ENCODE data around the gene ITIH5. TPM values are rescaled to one million over a fixed set of nuclear protein-coding genes. Genes with fewer than 3 reads are reported as not detected.
"Not testable (repeated sequence)": the region's sequence is repeated elsewhere in the genome, so short reads cannot be mapped to it uniquely, and the experiment has no call there.

Gene ITIH5
- total and polyA plus RNA-seq, 4 experiments from 2014 or later = not detected

- peaks cover 41 to 51% of the 10 kb centered on the region in 2 donors for H3K27me3 Mint-ChIP-seq
- H3K4me3 ChIP-seq (ENCODE audit: low read length in 2 of 2) = no peak overlapping the region
- no peaks in the 10 kb centered on the region for H3K36me3 ChIP-seq (ENCODE audit: insufficient read depth, low read length)
- no peaks in the 10 kb centered on the region for H3K9me3 ChIP-seq (ENCODE audit: control insufficient read depth in 1 of 2, low read length in 2 of 2)
- ChIA-PET CTCF (ENCODE audit: partially characterized antibody) (interaction anchor here (1.0 to 1.8 kb wide), 2 partner anchors 10 to 21 kb away, joined by 3 to 4 read pairs; no protein-coding TSS in a partner anchor), POLR2A (ENCODE audit: partially characterized antibody) (no interaction called here)
- H3K36me3 Mint-ChIP-seq = no peaks in the 10 kb centered on the region
- H3K4me1 ChIP-seq (ENCODE audit: insufficient read depth, low read length) = peaks cover 8% of the 10 kb centered on the region
- H3K4me3 Mint-ChIP-seq = peak overlapping the region; percentile 68 to 83 (median 78)
- H3K9me3 Mint-ChIP-seq = peaks cover 0 to under 1% (median 0%) of the 10 kb centered on the region in 8 donors
- peaks cover 7 to 24% (median 14%) of the 10 kb centered on the region in 4 donors for H3K4me1 Mint-ChIP-seq
- no peak for DNase-seq
- peaks cover 12% of the 10 kb centered on the region for H3K27me3 ChIP-seq (ENCODE audit: insufficient read depth, low read length)
- no peak overlapping the region for H3K27ac ChIP-seq (ENCODE audit: low read depth, low read length)
- H3K27ac Mint-ChIP-seq = no peak overlapping the region
- intact Hi-C loops (cut with micrococcal nuclease) = no loop called here
Observed at GRCh38 chr10:7665767-7666166, 999 bp downstream of the ITIH5 start.

GRCh38 chr10:7664707-7665106 is 2.1 kb downstream of the ITIH5 start:
- intact Hi-C loops (cut with micrococcal nuclease) = no loop called here
- H3K36me3 Mint-ChIP-seq = no peaks in the 10 kb centered on the region
- peaks cover 8% of the 10 kb centered on the region for H3K27me3 ChIP-seq (ENCODE audit: insufficient read depth, low read length)

GRCh38 chr10:7662522-7662921 is 4.2 kb downstream of the ITIH5 start:
- Mint-ChIP-seq H3K27ac (no peak overlapping the region), H3K27me3 (peaks cover 46 to 51% of the 10 kb centered on the region in 2 donors), H3K36me3 (no peaks in the 10 kb centered on the region), H3K4me1 (peaks cover 5 to 16% (median 11%) of the 10 kb centered on the region in 4 donors), H3K4me3 (no peak overlapping the region), H3K9me3 (no peaks in the 10 kb centered on the region)
- H3K27me3 ChIP-seq (ENCODE audit: insufficient read depth, low read length) = peaks cover 13% of the 10 kb centered on the region
- ChIA-PET POLR2A (ENCODE audit: partially characterized antibody) (no interaction called here), CTCF (ENCODE audit: partially characterized antibody) (interaction anchor here (1.8 kb wide), 1 partner anchor 22 kb away, joined by 6 read pairs; no protein-coding TSS in a partner anchor)
- no peak for DNase-seq
- no peak overlapping the region for H3K4me3 ChIP-seq (ENCODE audit: low read length in 2 of 2)
- no peak overlapping the region for H3K27ac ChIP-seq (ENCODE audit: low read depth, low read length)
- H3K4me1 ChIP-seq (ENCODE audit: insufficient read depth, low read length) = peaks cover 8% of the 10 kb centered on the region
- no peaks in the 10 kb centered on the region for H3K9me3 ChIP-seq (ENCODE audit: control insufficient read depth in 1 of 2, low read length in 2 of 2)
- H3K36me3 ChIP-seq (ENCODE audit: insufficient read depth, low read length) = no peaks in the 10 kb centered on the region
- intact Hi-C loops (cut with micrococcal nuclease) = no loop called here

More at GRCh38 chr10:7664707-7665106, 2.1 kb downstream of the ITIH5 start:
- Mint-ChIP-seq H3K27me3 (peaks cover 40 to 56% of the 10 kb centered on the region in 2 donors), H3K4me3 (peak overlapping the region in 1 of 8 donors; percentile 6), H3K9me3 (no peaks in the 10 kb centered on the region), H3K27ac (no peak overlapping the region), H3K4me1 (peaks cover 7 to 24% (median 14%) of the 10 kb centered on the region in 4 donors)
- no peak for DNase-seq
- no peaks in the 10 kb centered on the region for H3K9me3 ChIP-seq (ENCODE audit: control insufficient read depth in 1 of 2, low read length in 2 of 2)
- POLR2A ChIA-PET (ENCODE audit: partially characterized antibody) = no interaction called here
- CTCF ChIA-PET (ENCODE audit: partially characterized antibody) = interaction anchor here (1.3 to 1.8 kb wide), 2 partner anchors 11 to 22 kb away, joined by 3 to 5 read pairs; no protein-coding TSS in a partner anchor
- no peaks in the 10 kb centered on the region for H3K36me3 ChIP-seq (ENCODE audit: insufficient read depth, low read length)
- no peak overlapping the region for H3K4me3 ChIP-seq (ENCODE audit: low read length in 2 of 2)
- H3K4me1 ChIP-seq (ENCODE audit: insufficient read depth, low read length) = peaks cover 8% of the 10 kb centered on the region
- no peak overlapping the region for H3K27ac ChIP-seq (ENCODE audit: low read depth, low read length)

- Histone ChIP-seq H3K27me3 (ENCODE audit: insufficient read depth, low read length) (peaks cover 5% of the 10 kb centered on the region), H3K4me3 (ENCODE audit: low read length in 2 of 2) (no peak overlapping the region), H3K9me3 (ENCODE audit: control insufficient read depth in 1 of 2, low read length in 2 of 2) (no peaks in the 10 kb centered on the region), H3K4me1 (ENCODE audit: insufficient read depth, low read length) (no peaks in the 10 kb centered on the region), H3K36me3 (ENCODE audit: insufficient read depth, low read length) (no peaks in the 10 kb centered on the region), H3K27ac (ENCODE audit: low read depth, low read length) (no peak overlapping the region)
- Mint-ChIP-seq H3K9me3 (no peaks in the 10 kb centered on the region), H3K4me3 (no peak overlapping the region), H3K36me3 (no peaks in the 10 kb centered on the region), H3K4me1 (no peaks in the 10 kb centered on the region), H3K27ac (no peak overlapping the region), H3K27me3 (peaks cover 33 to 45% of the 10 kb centered on the region in 2 donors)
- DNase-seq = no peak
- CTCF ChIA-PET (ENCODE audit: partially characterized antibody) = no interaction called here
- POLR2A ChIA-PET (ENCODE audit: partially characterized antibody) = no interaction called here
- intact Hi-C loops (cut with micrococcal nuclease) = no loop called here
Observed at GRCh38 chr10:7659560-7659959, 7.2 kb downstream of the ITIH5 start.

- Mint-ChIP-seq H3K27me3 (peaks cover 29 to 41% of the 10 kb centered on the region in 2 donors), H3K4me3 (no peak overlapping the region), H3K36me3 (no peaks in the 10 kb centered on the region), H3K9me3 (no peaks in the 10 kb centered on the region), H3K27ac (no peak overlapping the region), H3K4me1 (no peaks in the 10 kb centered on the region)
- Histone ChIP-seq H3K27me3 (ENCODE audit: insufficient read depth, low read length) (peaks cover 5% of the 10 kb centered on the region), H3K36me3 (ENCODE audit: insufficient read depth, low read length) (no peaks in the 10 kb centered on the region), H3K9me3 (ENCODE audit: control insufficient read depth in 1 of 2, low read length in 2 of 2) (no peaks in the 10 kb centered on the region), H3K4me3 (ENCODE audit: low read length in 2 of 2) (no peak overlapping the region), H3K4me1 (ENCODE audit: insufficient read depth, low read length) (no peaks in the 10 kb centered on the region), H3K27ac (ENCODE audit: low read depth, low read length) (no peak overlapping the region)
- intact Hi-C loops (cut with micrococcal nuclease) = no loop called here
- no peak for DNase-seq
- CTCF ChIA-PET (ENCODE audit: partially characterized antibody) = no interaction called here
- POLR2A ChIA-PET (ENCODE audit: partially characterized antibody) = no interaction called here
Observed at GRCh38 chr10:7657552-7657951, 9.2 kb downstream of the ITIH5 start.

DNA sequence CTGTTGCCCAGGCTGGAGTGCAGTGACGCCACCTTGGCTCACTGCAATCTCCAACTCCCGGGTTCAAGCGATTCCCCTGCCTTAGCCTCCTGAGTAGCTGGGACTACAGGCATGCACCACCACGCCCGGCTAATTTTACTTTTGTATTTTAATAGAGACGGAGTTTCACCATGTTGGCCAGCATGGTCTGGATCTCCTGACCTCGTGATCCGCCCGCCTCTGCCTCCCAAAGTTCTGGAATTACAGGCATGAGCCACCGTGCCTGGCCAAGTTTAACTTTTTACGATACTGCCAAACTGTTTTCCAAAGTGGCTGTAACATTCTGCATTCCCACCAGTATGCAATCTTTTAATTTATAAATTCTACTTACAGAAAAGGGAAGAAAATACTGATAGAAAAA is 9.7 kb downstream of the ITIH5 start:
- H3K36me3 Mint-ChIP-seq; DNase-seq; H3K4me3 Mint-ChIP-seq; CTCF ChIA-PET (ENCODE audit: partially characterized antibody); POLR2A ChIA-PET (ENCODE audit: partially characterized antibody); H3K9me3 ChIP-seq (ENCODE audit: control insufficient read depth in 1 of 2, low read length in 2 of 2); H3K4me1 ChIP-seq (ENCODE audit: insufficient read depth, low read length); H3K27ac ChIP-seq (ENCODE audit: low read depth, low read length); H3K27me3 ChIP-seq (ENCODE audit: insufficient read depth, low read length); intact Hi-C loops (cut with micrococcal nuclease); H3K4me1 Mint-ChIP-seq; H3K36me3 ChIP-seq (ENCODE audit: insufficient read depth, low read length); H3K9me3 Mint-ChIP-seq; H3K27ac Mint-ChIP-seq; H3K4me3 ChIP-seq (ENCODE audit: low read length in 2 of 2): not testable (repeated sequence)
- peaks cover 25 to 38% of the 10 kb centered on the region in 2 donors for H3K27me3 Mint-ChIP-seq

- H3K27me3 Mint-ChIP-seq = peaks cover 10 to 22% of the 10 kb centered on the region in 2 donors
- intact Hi-C loops (cut with micrococcal nuclease) = no loop called here
- Histone ChIP-seq H3K4me1 (ENCODE audit: insufficient read depth, low read length) (no peaks in the 10 kb centered on the region), H3K9me3 (ENCODE audit: control insufficient read depth in 1 of 2, low read length in 2 of 2) (no peaks in the 10 kb centered on the region), H3K27me3 (ENCODE audit: insufficient read depth, low read length) (no peaks in the 10 kb centered on the region), H3K36me3 (ENCODE audit: insufficient read depth, low read length) (no peaks in the 10 kb centered on the region), H3K27ac (ENCODE audit: low read depth, low read length) (no peak overlapping the region), H3K4me3 (ENCODE audit: low read length in 2 of 2) (no peak overlapping the region)
- ChIA-PET CTCF (ENCODE audit: partially characterized antibody) (no interaction called here), POLR2A (ENCODE audit: partially characterized antibody) (no interaction called here)
- no peak overlapping the region for H3K27ac Mint-ChIP-seq
- peaks cover 0 to 2% (median 0%) of the 10 kb centered on the region in 4 donors for H3K4me1 Mint-ChIP-seq
- no peaks in the 10 kb centered on the region for H3K36me3 Mint-ChIP-seq
- no peak overlapping the region for H3K4me3 Mint-ChIP-seq
- DNase-seq = no peak
- H3K9me3 Mint-ChIP-seq = peaks cover 0 to 2% (median 0%) of the 10 kb centered on the region in 8 donors
Observed at GRCh38 chr10:7651853-7652470, 14.8 kb downstream of the ITIH5 start.

All from CD4-positive, alpha-beta memory T cell (primary cell).